ENCODE data around the gene CTIF. TPM values are rescaled to one million over a fixed set of nuclear protein-coding genes. Genes with fewer than 3 reads are reported as not detected.
A peak's percentile ranks its signal among the peaks of the same experiment; 100 is the strongest.

CTIF gene
- total and polyA plus RNA-seq, 4 donors = 10.6 to 26.7 (median 12.3) TPM

DNA sequence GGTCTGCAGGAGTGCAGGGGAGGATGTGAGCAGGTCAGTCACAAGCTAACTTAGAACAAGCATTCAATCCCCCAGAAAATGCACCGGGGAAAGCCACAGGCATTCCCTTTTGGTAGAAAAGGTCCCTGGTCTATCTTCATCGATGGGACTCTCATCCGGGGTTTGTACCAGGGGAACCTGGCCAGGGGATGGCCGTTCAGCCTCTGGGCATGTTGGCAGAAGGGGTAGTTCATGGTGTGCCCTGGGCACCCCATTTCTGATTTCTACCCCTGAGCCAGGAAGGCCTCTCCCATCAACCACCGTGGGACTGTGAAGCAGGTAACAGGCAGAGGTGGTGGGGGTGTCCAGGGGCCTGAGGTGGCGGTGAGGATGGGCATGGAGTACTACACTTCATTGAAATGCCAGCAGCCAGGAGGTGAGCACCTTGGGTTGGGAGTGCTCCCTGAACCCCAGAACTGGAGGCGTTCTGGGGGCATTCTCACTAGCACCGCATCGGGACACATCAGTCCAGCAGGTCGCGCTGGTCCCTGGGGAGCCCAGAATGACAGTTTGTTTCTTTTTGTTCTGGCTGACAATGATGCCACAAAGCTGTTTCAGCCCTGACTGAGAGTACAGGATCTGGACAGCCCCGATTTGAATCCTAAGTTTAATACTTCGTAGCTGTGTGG is 239.6 kb downstream of the CTIF start:
- TF ChIP-seq RAD21 (IDR thresholded peaks at IDR 0.05) (no peak), HNF4A (conservative IDR thresholded peaks at IDR 0.05) (no peak), JUND (IDR thresholded peaks at IDR 0.05) (no peak), NR2F2 (IDR thresholded peaks at IDR 0.05) (no peak), FOXA2 (IDR thresholded peaks at IDR 0.05) (no peak), HNF4G (IDR thresholded peaks at IDR 0.05) (no peak), YY1 (IDR thresholded peaks at IDR 0.05) (no peak), EGR1 (IDR thresholded peaks at IDR 0.05; ENCODE audit: low read depth in 2 of 2) (no peak), RXRA (IDR thresholded peaks at IDR 0.05) (no peak)
- TF ChIP-seq, protein P1, sequence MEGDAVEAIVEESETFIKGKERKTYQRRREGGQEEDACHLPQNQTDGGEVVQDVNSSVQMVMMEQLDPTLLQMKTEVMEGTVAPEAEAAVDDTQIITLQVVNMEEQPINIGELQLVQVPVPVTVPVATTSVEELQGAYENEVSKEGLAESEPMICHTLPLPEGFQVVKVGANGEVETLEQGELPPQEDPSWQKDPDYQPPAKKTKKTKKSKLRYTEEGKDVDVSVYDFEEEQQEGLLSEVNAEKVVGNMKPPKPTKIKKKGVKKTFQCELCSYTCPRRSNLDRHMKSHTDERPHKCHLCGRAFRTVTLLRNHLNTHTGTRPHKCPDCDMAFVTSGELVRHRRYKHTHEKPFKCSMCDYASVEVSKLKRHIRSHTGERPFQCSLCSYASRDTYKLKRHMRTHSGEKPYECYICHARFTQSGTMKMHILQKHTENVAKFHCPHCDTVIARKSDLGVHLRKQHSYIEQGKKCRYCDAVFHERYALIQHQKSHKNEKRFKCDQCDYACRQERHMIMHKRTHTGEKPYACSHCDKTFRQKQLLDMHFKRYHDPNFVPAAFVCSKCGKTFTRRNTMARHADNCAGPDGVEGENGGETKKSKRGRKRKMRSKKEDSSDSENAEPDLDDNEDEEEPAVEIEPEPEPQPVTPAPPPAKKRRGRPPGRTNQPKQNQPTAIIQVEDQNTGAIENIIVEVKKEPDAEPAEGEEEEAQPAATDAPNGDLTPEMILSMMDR (IDR thresholded peaks at IDR 0.05; ENCODE audit: low read depth, low read length, missing input control) = no peak
- TF ChIP-seq, protein P2, sequence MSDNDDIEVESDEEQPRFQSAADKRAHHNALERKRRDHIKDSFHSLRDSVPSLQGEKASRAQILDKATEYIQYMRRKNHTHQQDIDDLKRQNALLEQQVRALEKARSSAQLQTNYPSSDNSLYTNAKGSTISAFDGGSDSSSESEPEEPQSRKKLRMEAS (IDR thresholded peaks at IDR 0.05) = no peak
- TF ChIP-seq, protein P3, sequence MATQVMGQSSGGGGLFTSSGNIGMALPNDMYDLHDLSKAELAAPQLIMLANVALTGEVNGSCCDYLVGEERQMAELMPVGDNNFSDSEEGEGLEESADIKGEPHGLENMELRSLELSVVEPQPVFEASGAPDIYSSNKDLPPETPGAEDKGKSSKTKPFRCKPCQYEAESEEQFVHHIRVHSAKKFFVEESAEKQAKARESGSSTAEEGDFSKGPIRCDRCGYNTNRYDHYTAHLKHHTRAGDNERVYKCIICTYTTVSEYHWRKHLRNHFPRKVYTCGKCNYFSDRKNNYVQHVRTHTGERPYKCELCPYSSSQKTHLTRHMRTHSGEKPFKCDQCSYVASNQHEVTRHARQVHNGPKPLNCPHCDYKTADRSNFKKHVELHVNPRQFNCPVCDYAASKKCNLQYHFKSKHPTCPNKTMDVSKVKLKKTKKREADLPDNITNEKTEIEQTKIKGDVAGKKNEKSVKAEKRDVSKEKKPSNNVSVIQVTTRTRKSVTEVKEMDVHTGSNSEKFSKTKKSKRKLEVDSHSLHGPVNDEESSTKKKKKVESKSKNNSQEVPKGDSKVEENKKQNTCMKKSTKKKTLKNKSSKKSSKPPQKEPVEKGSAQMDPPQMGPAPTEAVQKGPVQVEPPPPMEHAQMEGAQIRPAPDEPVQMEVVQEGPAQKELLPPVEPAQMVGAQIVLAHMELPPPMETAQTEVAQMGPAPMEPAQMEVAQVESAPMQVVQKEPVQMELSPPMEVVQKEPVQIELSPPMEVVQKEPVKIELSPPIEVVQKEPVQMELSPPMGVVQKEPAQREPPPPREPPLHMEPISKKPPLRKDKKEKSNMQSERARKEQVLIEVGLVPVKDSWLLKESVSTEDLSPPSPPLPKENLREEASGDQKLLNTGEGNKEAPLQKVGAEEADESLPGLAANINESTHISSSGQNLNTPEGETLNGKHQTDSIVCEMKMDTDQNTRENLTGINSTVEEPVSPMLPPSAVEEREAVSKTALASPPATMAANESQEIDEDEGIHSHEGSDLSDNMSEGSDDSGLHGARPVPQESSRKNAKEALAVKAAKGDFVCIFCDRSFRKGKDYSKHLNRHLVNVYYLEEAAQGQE (IDR thresholded peaks at IDR 0.05) = no peak
- TF ChIP-seq, protein P4, sequence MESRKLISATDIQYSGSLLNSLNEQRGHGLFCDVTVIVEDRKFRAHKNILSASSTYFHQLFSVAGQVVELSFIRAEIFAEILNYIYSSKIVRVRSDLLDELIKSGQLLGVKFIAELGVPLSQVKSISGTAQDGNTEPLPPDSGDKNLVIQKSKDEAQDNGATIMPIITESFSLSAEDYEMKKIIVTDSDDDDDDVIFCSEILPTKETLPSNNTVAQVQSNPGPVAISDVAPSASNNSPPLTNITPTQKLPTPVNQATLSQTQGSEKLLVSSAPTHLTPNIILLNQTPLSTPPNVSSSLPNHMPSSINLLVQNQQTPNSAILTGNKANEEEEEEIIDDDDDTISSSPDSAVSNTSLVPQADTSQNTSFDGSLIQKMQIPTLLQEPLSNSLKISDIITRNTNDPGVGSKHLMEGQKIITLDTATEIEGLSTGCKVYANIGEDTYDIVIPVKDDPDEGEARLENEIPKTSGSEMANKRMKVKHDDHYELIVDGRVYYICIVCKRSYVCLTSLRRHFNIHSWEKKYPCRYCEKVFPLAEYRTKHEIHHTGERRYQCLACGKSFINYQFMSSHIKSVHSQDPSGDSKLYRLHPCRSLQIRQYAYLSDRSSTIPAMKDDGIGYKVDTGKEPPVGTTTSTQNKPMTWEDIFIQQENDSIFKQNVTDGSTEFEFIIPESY (IDR thresholded peaks at IDR 0.05) = no peak
- Histone ChIP-seq H3K9me3 (ENCODE audit: control insufficient read depth in 4 of 4, low read length in 3 of 4) (no peaks in the 10 kb centered on the region), H3K4me1 (ENCODE audit: control insufficient read depth in 4 of 4, insufficient read depth in 4 of 4, low read length in 3 of 4) (peaks cover 30 to 79% (median 68%) of the 10 kb centered on the region in 4 donors), H3K27ac (ENCODE audit: low read depth in 1 of 2, low read length in 2 of 2) (peak overlapping the region; percentile 23 to 92), H3K4me3 (ENCODE audit: low read depth in 1 of 3, low read length in 3 of 3) (no peak overlapping the region), H3K27me3 (ENCODE audit: control insufficient read depth in 4 of 4, insufficient read depth in 4 of 4, low read length in 3 of 4) (no peaks in the 10 kb centered on the region), H3K36me3 (ENCODE audit: control insufficient read depth in 4 of 4, insufficient read depth in 3 of 4, low read depth in 1 of 4, low read length in 3 of 4) (no peaks in the 10 kb centered on the region), H3K9ac (ENCODE audit: low read depth in 1 of 2, low read length in 2 of 2) (no peak overlapping the region)
- no peak for DNase-seq (ENCODE audit: low spot score)
- WGBS = 94% methylated on average over 13 of the region's 13 CpGs

DNA sequence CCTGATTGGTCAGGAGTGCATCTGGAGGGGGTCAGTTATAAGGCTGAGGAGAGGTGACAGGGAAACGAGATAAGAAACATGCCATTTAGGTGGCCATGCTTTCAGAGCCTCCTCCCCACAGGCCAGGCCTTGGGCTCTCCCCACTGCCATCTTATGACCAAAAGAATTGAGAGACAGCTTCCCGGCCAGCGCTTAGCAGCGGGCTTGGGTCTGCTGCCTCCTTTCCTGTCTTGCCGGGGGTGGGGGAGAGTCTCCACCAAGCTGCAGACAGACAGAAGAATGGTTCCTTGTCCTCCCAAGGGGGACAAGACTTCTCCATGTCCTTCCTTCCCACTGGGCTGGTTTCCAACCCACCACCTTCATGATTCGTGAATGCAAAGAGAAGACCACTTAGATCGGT is 240.6 kb downstream of the CTIF start:
- no peak overlapping the region for H3K9ac ChIP-seq (ENCODE audit: low read depth in 1 of 2, low read length in 2 of 2)
- no peak for DNase-seq (ENCODE audit: low spot score)
- H3K4me3 ChIP-seq (ENCODE audit: low read depth in 1 of 3, low read length in 3 of 3) = no peak overlapping the region
- WGBS = 89% methylated on average over 7 of the region's 7 CpGs
- H3K27ac ChIP-seq (ENCODE audit: low read depth in 1 of 2, low read length in 2 of 2) = peak overlapping the region; percentile 92 to 96
- H3K4me1 ChIP-seq (ENCODE audit: control insufficient read depth in 4 of 4, insufficient read depth in 4 of 4, low read length in 3 of 4) = peaks cover 31 to 82% (median 69%) of the 10 kb centered on the region in 4 donors
- TF ChIP-seq, protein P3 (IDR thresholded peaks at IDR 0.05) = no peak
- no peaks in the 10 kb centered on the region for H3K36me3 ChIP-seq (ENCODE audit: control insufficient read depth in 4 of 4, insufficient read depth in 3 of 4, low read depth in 1 of 4, low read length in 3 of 4)
- no peaks in the 10 kb centered on the region for H3K27me3 ChIP-seq (ENCODE audit: control insufficient read depth in 4 of 4, insufficient read depth in 4 of 4, low read length in 3 of 4)
- no peaks in the 10 kb centered on the region for H3K9me3 ChIP-seq (ENCODE audit: control insufficient read depth in 4 of 4, low read length in 3 of 4)

Data from liver (tissue), 9 donors.